Esophagus (tissue), 2 donors: Measurements from ENCODE around the gene MUC4. TPM values are rescaled to one million over a fixed set of nuclear protein-coding genes. Genes with fewer than 3 reads are reported as not detected.
"Not testable (repeated sequence)": the region's sequence is repeated elsewhere in the genome, so short reads cannot be mapped to it uniquely, and the experiment has no call there.

Source experiments
- H3K27ac ChIP-seq, 2 donors: one replicate each; pipeline ENCODE4 v1.5.1; 2013; ENCODE audit warnings: low read depth in 2 of 2, mild to moderate bottlenecking in 2 of 2, inconsistent platforms in 1 of 2, low read length in 1 of 2, moderate library complexity in 1 of 2
- H3K27me3 ChIP-seq, 2 donors: one replicate each; pipeline ENCODE4 v1.6.1; 2013; ENCODE audit warnings: low read length in 2 of 2, control low read depth in 1 of 2, mild to moderate bottlenecking in 1 of 2; ENCODE audit not compliant: insufficient read depth in 2 of 2, control insufficient read depth in 1 of 2
- H3K36me3 ChIP-seq, 2 donors: one replicate each; pipeline ENCODE4 v1.6.1; 2013; ENCODE audit warnings: low read length in 1 of 2; ENCODE audit not compliant: control insufficient read depth in 2 of 2, insufficient read depth in 2 of 2
- H3K4me1 ChIP-seq, 2 donors: one replicate each; pipeline ENCODE4 v1.6.1; 2013; ENCODE audit warnings: low read length in 1 of 2; ENCODE audit not compliant: control insufficient read depth in 2 of 2, insufficient read depth in 2 of 2
- H3K4me3 ChIP-seq, 2 donors: one replicate each; pipeline ENCODE4 v1.5.1; 2013; ENCODE audit warnings: low read length in 2 of 2, mild to moderate bottlenecking in 2 of 2, low read depth in 1 of 2, moderate library complexity in 1 of 2
- H3K9me3 ChIP-seq, 2 donors: one replicate each; pipeline ENCODE4 v1.6.1; 2013; ENCODE audit warnings: mild to moderate bottlenecking in 2 of 2, low read depth in 1 of 2, low read length in 1 of 2, moderate library complexity in 1 of 2; ENCODE audit not compliant: control insufficient read depth in 2 of 2, insufficient read depth in 1 of 2
- WGBS, 2 donors: extraction: QIAGEN DNeasy Blood & Tissue Kit; methylation state at CpG; one replicate each; pipeline ENCODE4 v1.1.7; 2013; 5-methylcytosine and 5-hydroxymethylcytosine counted together
- polyA plus RNA-seq, 2 donors: library from polyadenylated mRNA; stranded (reverse); fragments of 200-250 nt; gene quantifications; one replicate each; pipeline ENCODE4 v1.2.3, GENCODE V29; 2013
- donor health status: healthy with polysubstance abuse.
- donor health status: Bipolar disorder and iron deficiency.

Gene MUC4
- polyA plus RNA-seq, 2 donors = 15.6 to 17.4 TPM

DNA sequence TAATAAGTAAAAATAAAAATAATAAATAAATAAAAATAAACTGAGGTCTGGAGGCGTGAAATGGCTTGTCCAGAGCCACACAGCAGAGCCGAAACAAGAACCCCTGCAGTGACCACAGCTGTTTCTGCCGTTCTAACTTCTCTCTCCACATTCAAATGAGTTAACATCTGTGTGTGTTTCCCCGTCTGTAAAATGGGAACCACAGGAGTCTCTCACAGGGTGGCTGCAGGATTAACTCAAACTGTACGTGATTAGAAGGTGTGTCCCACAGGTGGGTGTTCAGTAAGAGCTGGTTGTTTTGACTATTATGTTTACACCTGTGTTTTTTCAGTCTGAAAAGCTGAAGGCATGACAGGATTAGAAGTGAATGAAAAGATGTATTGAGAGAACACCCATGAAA lies 27.0 kb upstream of the MUC4 start:
- H3K4me1 ChIP-seq = no peaks in the 10 kb centered on the region
- no peaks in the 10 kb centered on the region for H3K9me3 ChIP-seq
- no peak overlapping the region for H3K27ac ChIP-seq
- WGBS, 2 donors = 73 to 79% methylated on average over 5 of the region's 5 CpGs
- H3K4me3 ChIP-seq = no peak overlapping the region
- H3K36me3 ChIP-seq = no peaks in the 10 kb centered on the region
- H3K27me3 ChIP-seq = no peaks in the 10 kb centered on the region

DNA sequence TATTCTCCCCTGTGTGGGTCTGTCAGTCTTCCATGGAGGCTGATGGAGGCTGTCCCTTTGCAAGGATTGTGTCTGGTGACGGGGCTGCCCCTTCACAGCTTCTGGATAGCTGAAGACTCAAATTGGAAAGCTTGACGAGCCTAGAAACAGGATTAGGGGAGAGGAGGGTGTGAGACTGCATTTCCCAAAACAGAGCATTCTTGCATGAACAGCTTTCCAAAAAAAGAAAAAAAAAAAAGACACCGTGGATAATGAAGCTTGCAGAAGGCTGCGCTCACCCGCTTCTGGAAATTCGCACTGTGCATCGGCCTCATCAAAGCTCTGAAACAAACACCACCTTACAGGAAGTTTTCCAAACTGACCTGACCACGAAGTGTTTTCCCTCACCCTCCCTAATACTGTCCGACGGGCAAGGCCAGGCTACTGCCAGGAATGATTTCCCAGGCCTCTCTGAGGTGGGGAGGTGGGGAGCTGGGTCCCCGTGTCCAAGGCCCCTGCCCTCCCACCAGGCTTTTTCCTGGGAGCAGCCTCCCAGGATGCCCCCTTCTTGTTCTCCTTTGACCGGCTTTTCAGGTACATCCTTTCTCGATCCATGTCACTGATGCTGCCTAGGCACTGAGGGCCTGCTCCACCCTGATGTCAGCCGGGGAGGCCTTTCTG lies 24.9 kb upstream of the MUC4 start:
- Histone ChIP-seq H3K36me3 (no peaks in the 10 kb centered on the region), H3K27ac (peak overlapping the region in 1 of 2 donors; percentile 36), H3K27me3 (no peaks in the 10 kb centered on the region), H3K9me3 (no peaks in the 10 kb centered on the region), H3K4me1 (no peaks in the 10 kb centered on the region), H3K4me3 (no peak overlapping the region)
- WGBS, 2 donors = 78 to 81% methylated on average over 14 of the region's 14 CpGs

DNA sequence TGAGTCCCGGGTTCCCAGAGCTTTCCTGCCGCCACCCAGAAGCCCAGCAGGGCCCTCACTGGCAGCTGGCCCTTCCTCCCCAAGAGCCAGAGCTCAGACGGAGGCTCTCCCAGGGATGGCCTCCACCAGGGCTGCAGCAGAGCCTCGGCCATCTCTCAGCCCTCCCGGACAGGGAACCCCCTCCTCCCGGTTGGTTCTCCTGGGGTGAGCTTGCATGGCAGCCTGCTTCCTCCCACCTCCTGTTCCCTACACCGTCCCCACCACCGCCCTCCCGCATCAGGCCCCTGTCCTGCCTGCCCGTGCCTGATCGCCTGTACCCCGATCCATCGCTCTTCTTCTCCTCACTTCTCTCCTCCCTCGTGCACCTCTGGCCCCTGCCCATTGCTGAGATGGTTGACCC lies 24.1 kb upstream of the MUC4 start:
- 85 to 91% methylated on average over 14 of the region's 14 CpGs for WGBS, 2 donors
- Histone ChIP-seq H3K4me1 (no peaks in the 10 kb centered on the region), H3K36me3 (no peaks in the 10 kb centered on the region), H3K4me3 (no peak overlapping the region), H3K27ac (peak overlapping the region in 1 of 2 donors; percentile 17), H3K9me3 (no peaks in the 10 kb centered on the region), H3K27me3 (no peaks in the 10 kb centered on the region)

DNA sequence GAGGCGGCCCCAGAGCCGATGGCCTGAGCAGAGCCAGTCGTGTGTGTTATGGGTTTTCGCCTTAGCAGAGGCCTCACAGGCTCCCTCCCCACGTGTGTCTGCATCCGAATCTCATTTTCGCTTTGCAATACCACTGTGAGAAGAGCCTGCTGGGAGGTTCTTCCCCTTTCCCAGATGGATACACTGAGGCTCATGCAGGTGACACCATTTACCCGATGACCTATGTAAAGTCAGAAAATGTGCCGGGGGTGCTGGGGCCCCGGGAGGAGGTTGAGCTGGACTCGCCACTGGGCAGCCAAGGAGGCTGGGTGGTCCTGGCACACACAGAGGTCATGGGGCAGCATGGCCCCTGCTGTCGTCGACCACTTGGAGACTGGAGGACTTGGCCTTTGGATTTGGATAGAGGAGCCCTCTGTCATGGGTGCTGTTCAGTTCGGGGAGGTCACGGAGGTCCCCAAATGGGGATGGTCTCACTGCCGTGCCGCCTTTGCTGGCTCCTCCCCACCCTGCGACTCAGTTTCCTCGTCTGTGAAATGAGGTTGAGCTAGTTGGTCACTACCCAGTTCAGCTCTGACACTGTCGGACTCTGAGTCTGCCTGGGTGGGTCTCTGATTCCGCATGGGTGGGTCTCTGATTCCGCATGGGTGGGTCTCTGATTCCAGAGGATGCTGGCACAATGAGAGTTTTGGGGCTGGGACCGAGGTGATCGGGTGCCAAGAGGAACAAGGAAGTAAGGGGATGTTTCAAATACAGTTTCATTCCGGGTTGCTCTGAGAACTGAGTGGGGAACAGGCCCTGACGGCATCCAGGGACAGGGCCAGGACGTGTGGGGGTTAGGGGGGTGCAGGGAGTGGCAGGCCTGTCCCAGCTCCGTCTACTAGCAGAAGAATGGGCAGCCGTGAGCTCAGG lies 23.2 kb upstream of the MUC4 start:
- no peaks in the 10 kb centered on the region for H3K36me3 ChIP-seq
- H3K27me3 ChIP-seq = no peaks in the 10 kb centered on the region
- WGBS, 2 donors = 82 to 83% methylated on average over 29 of the region's 29 CpGs
- no peaks in the 10 kb centered on the region for H3K9me3 ChIP-seq
- peak overlapping the region in 1 of 2 donors; percentile 38 for H3K27ac ChIP-seq
- no peak overlapping the region for H3K4me3 ChIP-seq
- H3K4me1 ChIP-seq = no peaks in the 10 kb centered on the region

DNA sequence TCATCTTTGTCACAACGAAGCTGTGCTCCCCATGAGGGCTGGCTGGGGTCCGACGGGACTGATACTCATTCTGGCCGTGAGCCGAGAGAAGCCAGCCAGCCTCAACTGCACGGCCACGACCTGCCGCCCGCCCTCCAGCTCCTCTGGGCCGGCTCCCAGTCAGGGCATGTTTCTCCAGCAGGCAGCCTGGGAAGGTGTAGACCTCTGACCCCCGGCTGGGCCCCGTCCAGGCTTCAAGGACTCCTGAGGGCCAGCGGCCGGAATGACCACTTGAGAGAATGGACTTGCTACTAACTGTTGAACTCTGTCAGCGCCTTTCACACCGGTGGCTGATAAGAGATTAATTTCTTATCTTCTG lies 18.1 kb upstream of the MUC4 start:
- H3K9me3 ChIP-seq = no peaks in the 10 kb centered on the region
- no peak overlapping the region for H3K4me3 ChIP-seq
- no peaks in the 10 kb centered on the region for H3K4me1 ChIP-seq
- no peaks in the 10 kb centered on the region for H3K27me3 ChIP-seq
- H3K36me3 ChIP-seq = no peaks in the 10 kb centered on the region
- no peak overlapping the region for H3K27ac ChIP-seq
- 55 to 66% methylated on average over 16 of the region's 16 CpGs for WGBS, 2 donors

DNA sequence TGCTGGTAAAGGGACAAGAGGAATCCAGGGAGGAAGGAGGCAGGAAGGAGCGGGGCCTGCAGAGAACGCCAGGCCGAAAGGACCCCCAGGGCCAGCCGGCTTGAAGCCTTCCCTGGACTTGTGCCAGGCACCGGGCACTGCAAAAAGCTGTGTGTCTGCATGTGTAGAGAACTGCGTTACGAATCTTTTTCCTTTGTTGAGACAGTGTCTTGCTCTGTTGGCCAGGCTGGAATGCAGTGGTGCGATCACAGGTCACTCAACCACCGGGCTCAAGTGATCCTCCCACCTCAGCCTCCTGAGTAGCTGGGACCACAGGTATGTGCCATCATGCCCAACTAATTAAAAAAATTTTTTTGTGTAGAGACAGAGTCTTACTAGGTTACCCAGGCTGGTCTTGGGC lies 17.0 kb upstream of the MUC4 start:
- Histone ChIP-seq H3K9me3 (no peaks in the 10 kb centered on the region), H3K4me1 (peaks cover 0 to 3% of the 10 kb centered on the region in 2 donors), H3K27ac (no peak overlapping the region), H3K4me3 (no peak overlapping the region), H3K27me3 (no peaks in the 10 kb centered on the region), H3K36me3 (no peaks in the 10 kb centered on the region)
- 79% methylated on average over 9 of the region's 9 CpGs for WGBS, 2 donors

DNA sequence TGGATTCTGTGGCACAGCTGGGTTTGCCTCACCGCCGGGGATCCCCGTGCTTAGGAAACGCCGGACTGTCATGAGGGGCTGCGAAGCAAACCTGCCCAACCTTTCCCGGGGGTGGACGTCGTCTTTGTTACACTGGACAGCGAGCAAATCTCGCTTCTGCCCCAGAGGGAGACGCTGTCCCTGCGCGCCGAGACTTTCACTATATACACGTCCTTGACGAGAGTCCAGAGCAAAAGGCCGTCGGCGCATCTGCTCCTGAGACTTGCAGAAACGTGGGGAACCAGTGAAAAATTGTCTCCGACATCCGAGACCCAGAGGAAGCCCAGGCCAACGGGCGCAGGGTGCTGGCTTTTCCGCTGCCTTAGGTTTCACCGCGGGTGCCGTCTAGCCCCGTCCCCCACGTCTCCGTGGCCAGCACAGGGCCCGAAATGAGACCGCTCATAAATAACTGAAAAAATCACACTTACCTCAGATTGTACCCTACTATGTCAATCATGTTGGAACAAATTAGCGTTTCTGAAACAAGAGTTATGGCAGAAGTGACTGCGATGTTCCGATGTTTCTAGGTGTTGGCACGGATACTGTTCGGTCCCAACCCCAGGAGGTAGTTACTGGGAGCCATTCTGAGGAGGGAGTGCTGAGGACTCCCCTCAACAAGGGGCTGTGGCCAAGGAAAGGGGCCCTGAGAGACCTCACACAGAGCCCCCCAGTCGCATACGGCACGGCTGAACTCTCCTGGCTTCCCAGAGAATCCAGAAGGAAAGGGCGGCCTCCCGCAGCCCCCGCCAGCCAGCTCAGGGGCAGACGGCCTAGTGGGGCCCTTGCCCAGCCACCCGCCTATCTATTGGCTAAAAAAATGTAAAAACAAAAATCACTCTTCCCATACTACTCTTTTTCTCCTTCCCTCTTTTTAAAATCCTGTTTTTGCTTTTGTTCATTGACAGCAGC lies 14.4 kb upstream of the MUC4 start:
- Histone ChIP-seq H3K4me1 (peaks cover 0 to 6% of the 10 kb centered on the region in 2 donors), H3K27ac (no peak overlapping the region), H3K36me3 (no peaks in the 10 kb centered on the region), H3K4me3 (no peak overlapping the region), H3K27me3 (no peaks in the 10 kb centered on the region), H3K9me3 (no peaks in the 10 kb centered on the region)
- WGBS, 2 donors = 91 to 94% methylated on average over 44 to 47 of the region's 47 CpGs

DNA sequence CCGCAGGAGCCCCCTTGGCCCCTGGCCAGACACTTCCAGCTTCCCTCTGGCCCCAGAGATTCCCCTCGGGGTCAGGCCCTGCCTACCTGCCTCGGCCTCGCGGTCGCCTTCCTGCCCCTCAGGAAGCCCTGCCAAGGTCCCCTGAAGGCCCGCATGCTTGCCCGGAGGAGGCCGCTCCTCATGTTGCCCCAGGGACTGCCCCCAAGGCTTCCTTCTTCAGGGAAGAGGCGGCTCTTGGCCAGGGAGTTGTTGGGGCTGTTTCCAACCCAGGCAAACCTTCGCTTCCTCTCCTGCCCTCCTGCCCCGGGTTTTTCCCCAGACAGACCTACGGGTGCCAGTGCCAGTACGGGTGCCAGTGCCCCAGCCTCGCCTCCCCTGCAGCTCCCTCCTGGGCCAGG lies 13.5 kb upstream of the MUC4 start:
- WGBS, 2 donors = 61% methylated on average over 15 of the region's 15 CpGs
- Histone ChIP-seq H3K36me3 (no peaks in the 10 kb centered on the region), H3K4me1 (peaks cover 0 to 6% of the 10 kb centered on the region in 2 donors), H3K27ac (no peak overlapping the region), H3K27me3 (no peaks in the 10 kb centered on the region), H3K4me3 (no peak overlapping the region), H3K9me3 (no peaks in the 10 kb centered on the region)

DNA sequence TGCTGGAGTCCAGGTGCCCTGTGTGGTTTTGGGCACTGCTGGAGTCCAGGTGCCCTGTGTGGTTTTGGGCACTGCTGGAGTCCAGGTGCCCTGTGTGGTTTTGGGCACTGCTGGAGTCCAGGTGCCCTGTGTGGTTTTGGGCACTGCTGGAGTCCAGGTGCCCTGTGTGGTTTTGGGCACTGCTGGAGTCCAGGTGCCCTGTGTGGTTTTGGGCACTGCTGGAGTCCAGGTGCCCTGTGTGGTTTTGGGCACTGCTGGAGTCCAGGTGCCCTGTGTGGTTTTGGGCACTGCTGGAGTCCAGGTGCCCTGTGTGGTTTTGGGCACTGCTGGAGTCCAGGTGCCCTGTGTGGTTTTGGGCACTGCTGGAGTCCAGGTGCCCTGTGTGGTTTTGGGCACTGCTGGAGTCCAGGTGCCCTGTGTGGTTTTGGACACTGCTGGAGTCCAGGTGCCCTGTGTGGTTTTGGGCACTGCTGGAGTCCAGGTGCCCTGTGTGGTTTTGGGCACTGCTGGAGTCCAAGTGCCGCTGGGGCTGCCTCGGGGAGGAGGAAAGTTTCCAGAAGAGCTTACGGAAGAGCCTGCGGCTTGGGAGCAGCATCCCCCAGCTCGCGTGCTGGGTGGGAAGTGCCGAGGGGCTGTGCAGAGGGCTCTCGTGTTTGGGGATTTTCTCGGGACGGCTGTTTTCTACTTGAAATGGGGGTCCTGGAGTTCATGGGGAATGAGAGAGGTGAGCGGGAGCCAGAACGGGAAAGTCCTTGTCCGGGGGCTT lies 12.9 kb upstream of the MUC4 start:
- H3K27ac ChIP-seq, H3K4me1 ChIP-seq, H3K27me3 ChIP-seq, H3K4me3 ChIP-seq, H3K36me3 ChIP-seq, H3K9me3 ChIP-seq: not testable (repeated sequence)
- 68 to 74% methylated on average over 13 of the region's 13 CpGs for WGBS, 2 donors
